Esophagus squamous epithelium (tissue), 5 donors: ENCODE measurements around the gene DPRX. TPM values are rescaled to one million over a fixed set of nuclear protein-coding genes. Genes with fewer than 3 reads are reported as not detected.

ENCODE experiments used
- DNase-seq: peaks from one replicate; lab custom pipeline; 2025; lab: John Stamatoyannopoulos, UW
- H3K27ac ChIP-seq, 4 donors: fragments of 200-600 bp; sonication (generic); one replicate each; pipeline ENCODE4 v1.5.1; 2016 to 2019; ENCODE audit warnings: mild to moderate bottlenecking in 1 of 4
- H3K27me3 ChIP-seq, 4 donors: fragments of 200-600 bp; sonication (generic); 1 replicate in 3 of 4; 2 replicates in 1 of 4; pipeline versions ENCODE4 v1.5.1 to v1.6.0; 2017 to 2021; ENCODE audit warnings: antibody characterized with exemption in 1 of 4
- H3K36me3 ChIP-seq, 3 donors: fragments of 200-600 bp; sonication (generic); one replicate each; pipeline ENCODE4 v1.5.1; 2016 to 2019
- H3K4me1 ChIP-seq, 3 donors: fragments of 200-600 bp; sonication (generic); one replicate each; pipeline ENCODE4 v1.5.1; 2017 to 2019
- H3K4me3 ChIP-seq, 4 donors: fragments of 200-600 bp; sonication (generic); 1 replicate in 3 of 4; 2 replicates in 1 of 4; pipeline ENCODE4 v1.5.1; 2016 to 2019; ENCODE audit warnings: mild to moderate bottlenecking in 2 of 4, moderate library complexity in 1 of 4
- H3K9me3 ChIP-seq, 3 donors: fragments of 200-600 bp; sonication (generic); one replicate each; pipeline ENCODE4 v1.5.1; 2016 to 2019
- POLR2A ChIP-seq, 4 donors: fragments of 450-650 bp; IDR thresholded peaks; one replicate each; pipeline ENCODE4 v1.6.1; 2017; ENCODE audit warnings: antibody characterized with exemption in 4 of 4, mild to moderate bottlenecking in 4 of 4, moderate library complexity in 3 of 4
- WGBS, 2 donors: methylation state at CpG; one replicate each; pipeline ENCODE4 v1.1.5; 2018; 5-methylcytosine and 5-hydroxymethylcytosine counted together
- intact Hi-C: fragments of 100-400 bp; cut with DNase I; formaldehyde crosslinking; loops from one replicate; pipeline ENCODE4 v1.15.0; 2022
- total RNA-seq, 4 donors: library from RNA; depleted of rRNA; stranded (reverse); fragments of >200 nt; gene quantifications; one replicate each; pipeline ENCODE4 v1.1.0, GENCODE V29; 2016
- TF ChIP-seq, protein P1 (sequence below), 6 experiments: fragments of 450-650 bp in 4 of 6; fragments of 200-600 bp in 2 of 6; sonication (generic) in 2 of 6; IDR thresholded peaks; one replicate each; pipeline ENCODE4 v1.5.1; 2016 to 2019; ENCODE audit warnings: antibody characterized with exemption in 6 of 6, mild to moderate bottlenecking in 4 of 6, moderate library complexity in 4 of 6
- donor health status: DM: yes; HTN: yes; CAD: no.

Gene DPRX
- total RNA-seq, 4 donors from 2014 or later, result not detected

DNA sequence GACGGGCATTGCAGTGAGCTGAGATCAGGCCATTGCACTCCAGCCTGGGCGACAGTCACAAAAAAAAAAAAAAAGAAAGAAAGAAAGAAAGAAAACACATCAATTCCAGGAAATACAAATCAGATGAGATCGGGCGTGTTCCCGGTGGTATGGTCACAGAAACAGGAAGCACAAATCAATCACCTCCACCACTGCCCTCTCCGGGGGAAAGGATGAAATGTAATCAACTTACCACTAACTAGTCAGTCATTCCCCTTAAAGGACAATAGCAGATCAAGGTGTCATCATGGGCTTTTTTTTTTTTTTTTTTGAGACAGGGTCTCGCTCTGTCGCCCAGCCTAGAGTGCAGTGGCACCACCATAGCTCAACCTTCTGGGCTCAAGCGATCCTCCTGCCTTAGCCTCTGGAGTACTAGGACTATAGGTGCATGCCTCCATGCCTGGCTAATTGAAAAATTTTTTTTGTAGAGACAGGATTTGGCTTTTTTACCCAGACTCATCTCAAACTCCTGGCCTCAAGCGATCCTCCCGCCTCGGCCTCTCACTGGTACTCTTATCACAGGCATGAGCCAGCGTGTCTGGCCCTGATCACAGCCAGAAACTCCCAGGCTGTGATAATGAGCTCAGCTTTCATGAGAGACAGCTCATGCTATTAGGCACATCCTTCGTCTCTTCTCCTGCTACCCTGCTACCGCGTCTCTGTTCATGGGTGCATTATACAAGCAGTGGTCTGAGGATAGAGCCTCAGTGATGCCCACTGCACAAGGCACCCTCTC lies 6.8 kb upstream of the DPRX start:
- 61 to 65% methylated on average over 14 of the region's 16 CpGs for WGBS, 2 donors
- H3K9me3 ChIP-seq, result no peaks in the 10 kb centered on the region
- no peaks in the 10 kb centered on the region for H3K27me3 ChIP-seq
- H3K27ac ChIP-seq, result no peak overlapping the region
- no peak for TF ChIP-seq POLR2A (IDR thresholded peaks at IDR 0.05)
- TF ChIP-seq, protein P1, sequence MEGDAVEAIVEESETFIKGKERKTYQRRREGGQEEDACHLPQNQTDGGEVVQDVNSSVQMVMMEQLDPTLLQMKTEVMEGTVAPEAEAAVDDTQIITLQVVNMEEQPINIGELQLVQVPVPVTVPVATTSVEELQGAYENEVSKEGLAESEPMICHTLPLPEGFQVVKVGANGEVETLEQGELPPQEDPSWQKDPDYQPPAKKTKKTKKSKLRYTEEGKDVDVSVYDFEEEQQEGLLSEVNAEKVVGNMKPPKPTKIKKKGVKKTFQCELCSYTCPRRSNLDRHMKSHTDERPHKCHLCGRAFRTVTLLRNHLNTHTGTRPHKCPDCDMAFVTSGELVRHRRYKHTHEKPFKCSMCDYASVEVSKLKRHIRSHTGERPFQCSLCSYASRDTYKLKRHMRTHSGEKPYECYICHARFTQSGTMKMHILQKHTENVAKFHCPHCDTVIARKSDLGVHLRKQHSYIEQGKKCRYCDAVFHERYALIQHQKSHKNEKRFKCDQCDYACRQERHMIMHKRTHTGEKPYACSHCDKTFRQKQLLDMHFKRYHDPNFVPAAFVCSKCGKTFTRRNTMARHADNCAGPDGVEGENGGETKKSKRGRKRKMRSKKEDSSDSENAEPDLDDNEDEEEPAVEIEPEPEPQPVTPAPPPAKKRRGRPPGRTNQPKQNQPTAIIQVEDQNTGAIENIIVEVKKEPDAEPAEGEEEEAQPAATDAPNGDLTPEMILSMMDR (IDR thresholded peaks at IDR 0.05), result no peak
- DNase-seq, result no peak
- H3K4me3 ChIP-seq, result no peak overlapping the region
- H3K4me1 ChIP-seq, result peaks cover 0 to 5% (median 0%) of the 10 kb centered on the region in 3 donors
- H3K36me3 ChIP-seq, result no peaks in the 10 kb centered on the region
- intact Hi-C loops, result no loop called here

DNA sequence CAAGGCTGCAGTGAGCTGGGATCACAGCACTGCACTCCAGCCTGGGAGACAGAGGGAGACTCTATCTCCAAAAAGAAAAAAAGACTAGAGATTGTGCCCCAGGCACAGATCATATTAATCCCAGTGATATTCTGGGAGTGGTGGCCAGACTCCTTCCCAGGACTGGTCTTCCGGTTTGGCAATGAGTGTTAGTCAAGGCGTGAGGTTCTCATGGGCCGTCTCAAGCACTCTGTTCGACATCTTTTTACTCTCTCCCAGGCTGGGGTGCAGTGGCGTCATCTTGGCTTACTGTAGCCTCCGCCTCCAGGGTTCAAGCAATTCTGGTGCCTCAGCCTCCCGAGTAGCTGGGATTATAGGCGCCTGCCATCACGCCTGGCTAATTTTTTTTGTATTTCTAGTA lies 5.3 kb upstream of the DPRX start:
- Histone ChIP-seq H3K27me3 (no peaks in the 10 kb centered on the region), H3K4me1 (peaks cover 0 to 5% (median 0%) of the 10 kb centered on the region in 3 donors), H3K27ac (no peak overlapping the region), H3K4me3 (no peak overlapping the region), H3K9me3 (no peaks in the 10 kb centered on the region), H3K36me3 (no peaks in the 10 kb centered on the region)
- TF ChIP-seq, protein P1 (IDR thresholded peaks at IDR 0.05), result no peak
- no peak for TF ChIP-seq POLR2A (IDR thresholded peaks at IDR 0.05)
- intact Hi-C loops, result no loop called here
- WGBS, 2 donors, result 74 to 78% methylated on average over 9 of the region's 9 CpGs
- DNase-seq, result no peak

GRCh38 chr19:53626976-53627375 lies 4.8 kb upstream of the DPRX start:
- 45 to 52% methylated on average over 6 of the region's 6 CpGs for WGBS, 2 donors
- no peak overlapping the region for H3K4me3 ChIP-seq
- H3K27ac ChIP-seq, result no peak overlapping the region
- no peak for TF ChIP-seq POLR2A (IDR thresholded peaks at IDR 0.05)
- TF ChIP-seq, protein P1 (IDR thresholded peaks at IDR 0.05), result no peak
- intact Hi-C loops, result no loop called here
- H3K27me3 ChIP-seq, result no peaks in the 10 kb centered on the region
- H3K4me1 ChIP-seq, result peaks cover 0 to 2% (median 0%) of the 10 kb centered on the region in 3 donors
- H3K36me3 ChIP-seq, result no peaks in the 10 kb centered on the region
- DNase-seq, result no peak
- no peaks in the 10 kb centered on the region for H3K9me3 ChIP-seq

DNA sequence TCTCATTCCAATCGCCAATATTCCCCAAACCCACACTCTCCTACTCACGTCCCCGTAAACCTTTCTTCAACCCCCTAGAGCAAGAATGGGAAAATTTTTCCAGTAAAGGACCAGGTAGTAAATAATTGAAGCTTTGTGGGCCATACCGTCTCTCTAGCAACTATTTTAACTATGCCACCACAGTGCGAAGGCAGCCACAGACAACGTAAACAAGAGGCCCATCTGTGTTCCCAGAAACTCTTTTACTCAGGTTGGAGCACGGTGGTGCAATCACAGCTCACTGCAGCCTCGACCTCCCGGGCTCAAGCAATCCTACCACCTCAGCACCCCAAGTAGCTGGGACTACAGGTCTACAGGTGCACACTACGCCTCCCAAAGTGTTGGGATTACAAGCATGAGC lies 3.0 kb downstream of the DPRX start:
- WGBS, 2 donors, result 71 to 75% methylated on average over 10 of the region's 10 CpGs
- no peaks in the 10 kb centered on the region for H3K9me3 ChIP-seq
- H3K27ac ChIP-seq, result no peak overlapping the region
- H3K36me3 ChIP-seq, result no peaks in the 10 kb centered on the region
- H3K4me3 ChIP-seq, result no peak overlapping the region
- TF ChIP-seq POLR2A (IDR thresholded peaks at IDR 0.05), result no peak
- intact Hi-C loops, result no loop called here
- H3K4me1 ChIP-seq, result no peaks in the 10 kb centered on the region
- DNase-seq, result no peak
- H3K27me3 ChIP-seq, result no peaks in the 10 kb centered on the region

DNA sequence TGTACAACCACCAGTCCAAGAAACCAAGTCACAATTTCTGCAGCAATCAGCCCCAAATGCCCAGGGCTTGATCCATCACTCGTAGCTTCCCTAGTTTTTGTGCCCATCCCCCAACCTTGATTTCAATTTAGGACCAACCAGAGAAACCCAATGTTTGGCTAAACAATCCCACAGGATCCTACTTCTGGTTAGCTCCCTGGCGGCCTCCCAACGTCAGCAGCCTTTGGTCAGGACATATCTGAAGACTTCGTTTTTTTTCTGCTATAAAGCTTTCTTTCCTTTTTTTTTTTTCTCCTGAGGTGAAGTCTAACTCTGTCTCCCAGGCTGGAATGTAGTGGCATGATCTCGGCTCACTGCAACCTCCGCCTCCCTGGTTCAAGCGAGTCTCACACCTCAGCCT lies 7.7 kb downstream of the DPRX start:
- 72 to 75% methylated on average over 7 of the region's 7 CpGs for WGBS, 2 donors
- Histone ChIP-seq H3K27ac (no peak overlapping the region), H3K36me3 (no peaks in the 10 kb centered on the region), H3K27me3 (no peaks in the 10 kb centered on the region), H3K4me3 (no peak overlapping the region), H3K9me3 (peaks cover 0 to 5% (median 0%) of the 10 kb centered on the region in 3 donors), H3K4me1 (no peaks in the 10 kb centered on the region)
- intact Hi-C loops, result no loop called here
- no peak for TF ChIP-seq POLR2A (IDR thresholded peaks at IDR 0.05)
- TF ChIP-seq, protein P1 (IDR thresholded peaks at IDR 0.05), result no peak
- DNase-seq, result no peak
